Calu3 (cell line): ENCODE data around the gene QARS1. TPM values are rescaled to one million over a fixed set of nuclear protein-coding genes. Genes with fewer than 3 reads are reported as not detected.

ENCODE experiments used
- BruUV-seq: library from RNA; stranded (reverse); fragments of 400-500 nt; replicated peaks from 2 replicates; lab custom pipeline; 2021; lab: Mats Ljungman, UMichigan
- CTCF ChIA-PET: fragments of 300-600 bp; sonication (Branson Sonifier 250); formaldehyde crosslinking; loops from one replicate; lab custom pipeline; 2022; ENCODE audit warnings: antibody characterized with exemption; lab: Charles Lee
- DNase-seq: peaks from one replicate; pipeline ENCODE4 v3.0.0; 2022
- H3K27ac Mint-ChIP-seq: one replicate; pipeline ENCODE4 v1.8.0; 2022; ENCODE audit warnings: mixed read lengths; ENCODE audit not compliant: unreplicated experiment
- H3K27me3 Mint-ChIP-seq: one replicate; pipeline ENCODE4 v1.8.0; 2022; ENCODE audit warnings: mixed read lengths; ENCODE audit not compliant: unreplicated experiment
- H3K36me3 Mint-ChIP-seq: one replicate; pipeline ENCODE4 v1.8.0; 2022; ENCODE audit warnings: mild to moderate bottlenecking, moderate library complexity, mixed read lengths; ENCODE audit not compliant: insufficient read depth, unreplicated experiment
- H3K4me1 Mint-ChIP-seq: one replicate; pipeline ENCODE4 v1.8.0; 2022; ENCODE audit warnings: mild to moderate bottlenecking, low read depth, mixed read lengths; ENCODE audit not compliant: unreplicated experiment
- H3K4me3 Mint-ChIP-seq: one replicate; pipeline ENCODE4 v1.8.0; 2022; ENCODE audit warnings: mild to moderate bottlenecking, low read depth, moderate library complexity, mixed read lengths; ENCODE audit not compliant: unreplicated experiment
- H3K9me3 Mint-ChIP-seq: one replicate; pipeline ENCODE4 v1.8.0; 2022; ENCODE audit warnings: low read depth, mixed read lengths; ENCODE audit not compliant: unreplicated experiment
- CTCF ChIP-seq: fragments of 200-600 bp; IDR thresholded peaks from one replicate; pipeline ENCODE4 v1.8.0; 2022; ENCODE audit warnings: antibody characterized with exemption; ENCODE audit not compliant: unreplicated experiment
- intact Hi-C: fragments of 100-400 bp; cut with micrococcal nuclease; formaldehyde crosslinking; loops from one replicate; pipeline ENCODE4 v1.10.0; 2022; ENCODE audit not compliant: unreplicated experiment
- total RNA-seq: library from RNA; stranded (reverse); gene quantifications from 2 replicates; pipeline ENCODE4 v1.2.3, GENCODE V29; 2022

QARS1 gene
- total RNA-seq, 1 experiment from 2014 or later, result 248 TPM

DNA sequence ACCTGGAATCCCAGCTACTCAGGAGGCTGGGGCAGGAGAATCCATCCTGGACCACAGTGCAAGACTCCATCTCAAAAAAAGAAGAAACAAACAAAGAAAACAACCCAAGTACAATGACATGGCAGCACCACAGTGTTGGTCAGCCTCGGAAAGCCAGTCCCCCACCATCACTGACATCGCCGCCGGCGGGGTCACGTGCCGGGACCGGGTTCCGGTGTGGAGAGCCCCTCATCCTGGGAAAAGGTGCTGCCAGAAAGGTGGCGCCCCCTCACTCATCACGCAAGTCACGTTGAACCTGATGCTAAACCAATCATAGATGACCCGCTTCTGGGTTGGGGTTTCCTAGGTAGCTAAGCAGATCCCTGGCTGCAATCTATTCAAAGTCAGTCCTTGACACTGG is 28.4 kb downstream of the QARS1 start:
- H3K4me1 Mint-ChIP-seq, result no peaks in the 10 kb centered on the region
- H3K36me3 Mint-ChIP-seq, result peaks cover 34% of the 10 kb centered on the region
- no peak for TF ChIP-seq CTCF

GRCh38 chr3:49058011-49058410 is 46.5 kb downstream of the QARS1 start:
- H3K27ac Mint-ChIP-seq, result no peak overlapping the region
- CTCF ChIA-PET, result no interaction called here
- H3K4me1 Mint-ChIP-seq, result peaks cover 8% of the 10 kb centered on the region
- BruUV-seq, result no TSS peak
- peaks cover 37% of the 10 kb centered on the region for H3K36me3 Mint-ChIP-seq
- H3K9me3 Mint-ChIP-seq, result no peaks in the 10 kb centered on the region
- TF ChIP-seq CTCF, result no peak
- no peaks in the 10 kb centered on the region for H3K27me3 Mint-ChIP-seq
- intact Hi-C loops, result no loop called here
- DNase-seq, result no peak
- H3K4me3 Mint-ChIP-seq, result no peak overlapping the region

More for the DNA sequence above, 28.4 kb downstream of the QARS1 start:
- intact Hi-C loops, result no loop called here
- CTCF ChIA-PET, result no interaction called here
- H3K4me3 Mint-ChIP-seq, result no peak overlapping the region
- no peak overlapping the region for H3K27ac Mint-ChIP-seq
- no peaks in the 10 kb centered on the region for H3K9me3 Mint-ChIP-seq
- H3K27me3 Mint-ChIP-seq, result no peaks in the 10 kb centered on the region
- BruUV-seq, result no TSS peak
- no peak for DNase-seq

GRCh38 chr3:49057268-49057667 is 47.3 kb downstream of the QARS1 start:
- Mint-ChIP-seq H3K4me3 (no peak overlapping the region), H3K9me3 (no peaks in the 10 kb centered on the region), H3K36me3 (peaks cover 41% of the 10 kb centered on the region), H3K27me3 (no peaks in the 10 kb centered on the region), H3K27ac (no peak overlapping the region), H3K4me1 (peaks cover 8% of the 10 kb centered on the region)
- BruUV-seq, result TSS peak; percentile 31
- CTCF ChIA-PET, result no interaction called here
- no peak for DNase-seq
- intact Hi-C loops, result no loop called here
- no peak for TF ChIP-seq CTCF

DNA sequence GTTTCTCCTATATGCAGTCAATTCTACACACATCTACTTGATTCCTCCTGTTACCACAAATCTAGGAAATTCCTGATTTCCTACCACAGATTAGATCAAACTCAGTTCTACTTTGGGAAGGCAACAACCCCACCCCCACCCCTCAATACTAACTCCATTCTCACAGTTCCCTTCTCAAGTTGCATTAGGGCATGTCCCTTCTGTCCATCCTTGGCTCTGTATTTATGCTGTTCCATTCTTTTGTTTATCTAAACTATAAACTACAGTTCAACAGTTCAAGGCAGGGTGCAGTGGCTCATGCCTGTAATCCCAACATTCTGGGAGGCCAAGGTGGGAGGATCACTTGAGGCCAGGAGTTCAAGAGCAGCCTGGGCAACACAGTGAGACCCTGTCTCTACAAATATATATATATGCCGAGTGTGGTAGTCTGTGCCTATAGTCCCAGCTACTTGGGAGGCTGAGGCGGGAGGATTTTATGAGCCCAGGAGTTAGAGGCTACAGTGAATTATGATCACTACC is 50.2 kb downstream of the QARS1 start:
- Mint-ChIP-seq H3K4me3 (no peak overlapping the region), H3K9me3 (no peaks in the 10 kb centered on the region), H3K27me3 (no peaks in the 10 kb centered on the region), H3K4me1 (peaks cover 8% of the 10 kb centered on the region), H3K36me3 (peaks cover 45% of the 10 kb centered on the region), H3K27ac (no peak overlapping the region)
- CTCF ChIA-PET, result no interaction called here
- intact Hi-C loops, result no loop called here
- no peak for DNase-seq
- BruUV-seq, result no TSS peak
- TF ChIP-seq CTCF, result no peak
